Measurements from ENCODE around the gene DDX17. TPM values are rescaled to one million over a fixed set of nuclear protein-coding genes. Genes with fewer than 3 reads are reported as not detected.

DDX17 gene
- total and polyA plus RNA-seq, 9 of the 15 experiments (the other 6 are each of a cell fraction or from before 2014, with no cell fraction given) = 17.6 to 421 (median 189) TPM

- DNase-seq (ENCODE audit: extremely low read depth in 1 of 4, low spot score in 3 of 4) (no peak), FAIRE-seq (no peak), ATAC-seq (no peak)
- Histone ChIP-seq H3K79me2 (ENCODE audit: control insufficient read depth, insufficient read depth, low read length) (no peaks in the 10 kb centered on the region; the same call in 1 of the 3 replicates), H3K9me1 (ENCODE audit: control insufficient read depth, insufficient read depth, low read length) (peaks cover 3% of the 10 kb centered on the region), H2AFZ (ENCODE audit: low read depth, low read length) (no peak overlapping the region), H3K27ac (ENCODE audit: extremely low read depth, low read depth, low read length) (no peak overlapping the region), H3K4me1 (replicated peaks in 1 of 2; ENCODE audit: control insufficient read depth in 2 of 2, insufficient read depth in 2 of 2, low read length in 2 of 2) (no peaks in the 10 kb centered on the region), H3K9ac (ENCODE audit: insufficient read depth in 1 of 2, low read depth in 2 of 2, low read length in 2 of 2) (no peak overlapping the region), H3K9me3 (replicated peaks; ENCODE audit: control insufficient read depth, insufficient read depth, low read depth, low read length) (no peaks in the 10 kb centered on the region), H4K20me1 (replicated peaks; ENCODE audit: control insufficient read depth, insufficient read depth, low read length) (no peaks in the 10 kb centered on the region), H3K36me3 (ENCODE audit: control insufficient read depth, insufficient read depth, low read length) (peaks cover 95% of the 10 kb centered on the region), H3K27me3 (ENCODE audit: control insufficient read depth in 2 of 2, insufficient read depth in 2 of 2, low read length in 2 of 2) (no peaks in the 10 kb centered on the region), H3K4me3 (no peak overlapping the region), H3K4me2 (ENCODE audit: insufficient read depth, low read length) (no peak overlapping the region)
- POLR2A ChIA-PET = interaction anchor here (0.6 kb wide), 1 partner anchor 38 kb away, joined by 3 read pairs; no protein-coding TSS in a partner anchor
- in situ Hi-C loops (cut with MboI) = no loop called here
- 81% methylated on average over 2 of the region's 5 CpGs for WGBS (ENCODE audit: insufficient coverage, low coverage, missing lambda C conversion rate)
- CTCF ChIA-PET (ENCODE audit: low intra/inter-chr PET ratio) = no interaction called here
- TF ChIP-seq GTF2A2 (tag; IDR thresholded peaks at IDR 0.05) (no peak), ARID2 (IDR thresholded peaks at IDR 0.05) (no peak), ZC3H11A (IDR thresholded peaks at IDR 0.05; ENCODE audit: low read depth, low read length) (no peak), NFYB (IDR thresholded peaks at IDR 0.05; ENCODE audit: extremely low read depth, insufficient read length) (no peak), SMC3 (conservative IDR thresholded peaks at IDR 0.05; ENCODE audit: insufficient read depth, low read depth, low read length) (no peak), SIN3B (IDR thresholded peaks at IDR 0.05; ENCODE audit: low read depth) (no peak), NFIX (CRISPR knock-in tag; IDR thresholded peaks at IDR 0.05; ENCODE audit: low read depth) (no peak), CHD4 (IDR thresholded peaks at IDR 0.05; ENCODE audit: insufficient read depth, insufficient replicate concordance, low read depth, low read length, poor library complexity, severe bottlenecking) (no peak), DPF2 (IDR thresholded peaks at IDR 0.05) (no peak), RFX1 (IDR thresholded peaks at IDR 0.05) (no peak), POLR2A (conservative IDR thresholded peaks at IDR 0.05) (peak; percentile 21; the same call in 1 of the 2 replicates), RBFOX2 (IDR thresholded peaks at IDR 0.05; ENCODE audit: low read depth, low read length) (no peak)
- TF ChIP-seq, protein P1, sequence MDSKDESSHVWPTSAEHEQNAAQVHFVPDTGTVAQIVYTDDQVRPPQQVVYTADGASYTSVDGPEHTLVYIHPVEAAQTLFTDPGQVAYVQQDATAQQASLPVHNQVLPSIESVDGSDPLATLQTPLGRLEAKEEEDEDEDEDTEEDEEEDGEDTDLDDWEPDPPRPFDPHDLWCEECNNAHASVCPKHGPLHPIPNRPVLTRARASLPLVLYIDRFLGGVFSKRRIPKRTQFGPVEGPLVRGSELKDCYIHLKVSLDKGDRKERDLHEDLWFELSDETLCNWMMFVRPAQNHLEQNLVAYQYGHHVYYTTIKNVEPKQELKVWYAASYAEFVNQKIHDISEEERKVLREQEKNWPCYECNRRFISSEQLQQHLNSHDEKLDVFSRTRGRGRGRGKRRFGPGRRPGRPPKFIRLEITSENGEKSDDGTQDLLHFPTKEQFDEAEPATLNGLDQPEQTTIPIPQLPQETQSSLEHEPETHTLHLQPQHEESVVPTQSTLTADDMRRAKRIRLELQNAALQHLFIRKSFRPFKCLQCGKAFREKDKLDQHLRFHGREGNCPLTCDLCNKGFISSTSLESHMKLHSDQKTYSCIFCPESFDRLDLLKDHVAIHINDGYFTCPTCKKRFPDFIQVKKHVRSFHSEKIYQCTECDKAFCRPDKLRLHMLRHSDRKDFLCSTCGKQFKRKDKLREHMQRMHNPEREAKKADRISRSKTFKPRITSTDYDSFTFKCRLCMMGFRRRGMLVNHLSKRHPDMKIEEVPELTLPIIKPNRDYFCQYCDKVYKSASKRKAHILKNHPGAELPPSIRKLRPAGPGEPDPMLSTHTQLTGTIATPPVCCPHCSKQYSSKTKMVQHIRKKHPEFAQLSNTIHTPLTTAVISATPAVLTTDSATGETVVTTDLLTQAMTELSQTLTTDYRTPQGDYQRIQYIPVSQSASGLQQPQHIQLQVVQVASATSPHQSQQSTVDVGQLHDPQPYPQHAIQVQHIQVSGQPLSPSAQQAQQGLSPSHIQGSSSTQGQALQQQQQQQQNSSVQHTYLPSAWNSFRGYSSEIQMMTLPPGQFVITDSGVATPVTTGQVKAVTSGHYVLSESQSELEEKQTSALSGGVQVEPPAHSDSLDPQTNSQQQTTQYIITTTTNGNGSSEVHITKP (IDR thresholded peaks at IDR 0.05; ENCODE audit: partially characterized antibody) = peak; percentile 90
- intact Hi-C loops (cut with micrococcal nuclease) = no loop called here
- no TSS peak for BruUV-seq (replicated peaks)
These were observed 20.3 kb downstream of the DDX17 start for GRCh38 chr22:38485783-38486182.
